AG10803 (cell line): ENCODE results near the gene TGM1.
A peak's percentile ranks its signal among the peaks of the same experiment; 100 is the strongest.
"Not testable (repeated sequence)": the region's sequence is repeated elsewhere in the genome, so short reads cannot be mapped to it uniquely, and the experiment has no call there.

Source experiments
- DNase-seq: peaks from one replicate; pipeline ENCODE4 v3.0.0; 2010; ENCODE audit warnings: low read depth
- H3K4me3 ChIP-seq: 2 replicates; pipeline ENCODE4 v1.5.1; 2011; ENCODE audit warnings: mild to moderate bottlenecking, low read length, control low read depth
- CTCF ChIP-seq: conservative IDR thresholded peaks from 2 replicates; pipeline ENCODE4 v1.5.1; 2011; ENCODE audit warnings: mild to moderate bottlenecking, low read length, control low read depth, inconsistent platforms

Gene TGM1

GRCh38 chr14:24231263-24232120, 31.5 kb downstream of the TGM1 start:
- peak overlapping the region; percentile 96 for H3K4me3 ChIP-seq
- DNase-seq, result no peak
- TF ChIP-seq CTCF, result no peak

GRCh38 chr14:24228902-24229301, 34.1 kb downstream of the TGM1 start:
- H3K4me3 ChIP-seq, result no peak overlapping the region
- DNase-seq, result no peak
- no peak for TF ChIP-seq CTCF

GRCh38 chr14:24226473-24226872, 36.5 kb downstream of the TGM1 start:
- H3K4me3 ChIP-seq, result no peak overlapping the region
- DNase-seq, result no peak
- no peak for TF ChIP-seq CTCF

- no peak for TF ChIP-seq CTCF
- peak; percentile 98 for DNase-seq
- no peak overlapping the region for H3K4me3 ChIP-seq
These were observed 38.3 kb downstream of the TGM1 start for GRCh38 chr14:24224618-24225071.

- DNase-seq, H3K4me3 ChIP-seq: not testable (repeated sequence)
These were observed 40.0 kb downstream of the TGM1 start for GRCh38 chr14:24222987-24223386.

DNA sequence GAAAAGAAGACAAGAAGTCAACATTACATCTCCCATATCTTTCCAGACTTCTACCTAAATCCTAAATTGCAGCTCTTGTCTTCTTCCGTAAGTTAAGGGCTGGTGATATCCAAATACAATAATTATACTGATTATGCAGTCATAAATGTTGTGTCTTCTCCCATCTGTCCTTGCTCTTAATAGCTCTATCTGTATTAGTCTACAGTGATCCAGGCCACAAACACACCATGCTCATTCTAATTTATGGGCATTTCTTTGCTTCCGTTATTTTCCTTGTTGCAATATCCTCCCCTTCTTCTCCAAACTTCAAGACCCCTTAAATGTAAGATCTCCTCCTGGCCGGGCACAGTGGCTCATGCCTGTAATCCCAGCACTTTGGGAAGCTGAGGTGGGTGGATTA, 43.5 kb downstream of the TGM1 start:
- no peak overlapping the region for H3K4me3 ChIP-seq
- no peak for TF ChIP-seq CTCF
- no peak for DNase-seq

DNA sequence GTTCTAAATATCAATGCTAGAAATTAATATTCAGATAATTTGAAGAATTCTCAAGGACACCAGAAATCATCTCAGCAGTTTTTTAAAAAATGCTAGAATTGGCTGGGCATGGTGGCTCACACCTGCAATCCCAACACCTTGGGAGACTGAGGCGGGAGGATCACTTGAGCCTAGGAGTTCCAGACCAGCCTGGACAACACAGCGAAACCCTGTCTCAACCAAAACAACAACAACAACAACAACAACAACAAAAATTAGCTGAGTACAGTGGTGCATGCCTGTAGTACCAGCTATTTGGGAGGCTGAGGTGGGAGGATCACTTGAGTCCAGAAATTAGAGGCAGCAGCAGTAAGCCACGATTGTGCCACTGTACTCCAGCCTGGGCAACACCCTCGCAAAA, 43.9 kb downstream of the TGM1 start:
- no peak for TF ChIP-seq CTCF
- no peak for DNase-seq
- no peak overlapping the region for H3K4me3 ChIP-seq

DNA sequence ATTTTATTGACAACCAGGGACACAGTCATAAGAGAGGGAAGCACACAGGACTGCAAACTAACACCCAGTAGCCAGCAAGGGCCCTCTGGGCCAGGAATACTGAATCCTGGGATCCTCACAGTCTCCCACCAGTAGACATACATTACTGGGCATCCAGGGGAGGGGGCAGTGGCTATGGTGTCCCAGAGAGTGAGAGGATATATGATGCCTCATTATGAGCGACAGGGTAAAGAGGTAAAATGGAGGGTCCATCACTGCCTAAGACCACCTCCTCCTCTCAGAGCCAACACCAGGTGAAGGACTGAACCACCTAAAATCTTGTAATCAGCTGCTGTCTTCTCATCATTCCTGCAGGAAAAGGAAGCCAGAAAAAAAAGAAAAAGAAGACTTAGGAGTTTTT, 46.1 kb downstream of the TGM1 start:
- not testable (repeated sequence) for DNase-seq, H3K4me3 ChIP-seq
